ENCODE results near the gene HPRT1. TPM values are rescaled to one million over a fixed set of nuclear protein-coding genes. Genes with fewer than 3 reads are reported as not detected.

HPRT1 gene
- total RNA-seq, 1 donor from 2014 or later: 15.2 TPM

DNA sequence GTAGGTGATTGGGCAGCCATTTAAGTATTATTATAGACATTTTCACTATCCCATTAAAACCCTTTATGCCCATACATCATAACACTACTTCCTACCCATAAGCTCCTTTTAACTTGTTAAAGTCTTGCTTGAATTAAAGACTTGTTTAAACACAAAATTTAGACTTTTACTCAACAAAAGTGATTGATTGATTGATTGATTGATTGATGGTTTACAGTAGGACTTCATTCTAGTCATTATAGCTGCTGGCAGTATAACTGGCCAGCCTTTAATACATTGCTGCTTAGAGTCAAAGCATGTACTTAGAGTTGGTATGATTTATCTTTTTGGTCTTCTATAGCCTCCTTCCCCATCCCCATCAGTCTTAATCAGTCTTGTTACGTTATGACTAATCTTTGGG lies 16.3 kb downstream of the HPRT1 start:
- DNase-seq (no peak), ATAC-seq (no peak)
- Histone ChIP-seq H3K27me3 (no peaks in the 10 kb centered on the region), H3K9me3 (no peaks in the 10 kb centered on the region), H3K4me3 (no peak overlapping the region), H3K36me3 (no peaks in the 10 kb centered on the region), H3K4me1 (no peaks in the 10 kb centered on the region), H3K27ac (no peak overlapping the region)
- TF ChIP-seq, protein P1, sequence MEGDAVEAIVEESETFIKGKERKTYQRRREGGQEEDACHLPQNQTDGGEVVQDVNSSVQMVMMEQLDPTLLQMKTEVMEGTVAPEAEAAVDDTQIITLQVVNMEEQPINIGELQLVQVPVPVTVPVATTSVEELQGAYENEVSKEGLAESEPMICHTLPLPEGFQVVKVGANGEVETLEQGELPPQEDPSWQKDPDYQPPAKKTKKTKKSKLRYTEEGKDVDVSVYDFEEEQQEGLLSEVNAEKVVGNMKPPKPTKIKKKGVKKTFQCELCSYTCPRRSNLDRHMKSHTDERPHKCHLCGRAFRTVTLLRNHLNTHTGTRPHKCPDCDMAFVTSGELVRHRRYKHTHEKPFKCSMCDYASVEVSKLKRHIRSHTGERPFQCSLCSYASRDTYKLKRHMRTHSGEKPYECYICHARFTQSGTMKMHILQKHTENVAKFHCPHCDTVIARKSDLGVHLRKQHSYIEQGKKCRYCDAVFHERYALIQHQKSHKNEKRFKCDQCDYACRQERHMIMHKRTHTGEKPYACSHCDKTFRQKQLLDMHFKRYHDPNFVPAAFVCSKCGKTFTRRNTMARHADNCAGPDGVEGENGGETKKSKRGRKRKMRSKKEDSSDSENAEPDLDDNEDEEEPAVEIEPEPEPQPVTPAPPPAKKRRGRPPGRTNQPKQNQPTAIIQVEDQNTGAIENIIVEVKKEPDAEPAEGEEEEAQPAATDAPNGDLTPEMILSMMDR (IDR thresholded peaks at IDR 0.05): no peak
- intact Hi-C loops (cut with DNase I): no loop called here

DNA sequence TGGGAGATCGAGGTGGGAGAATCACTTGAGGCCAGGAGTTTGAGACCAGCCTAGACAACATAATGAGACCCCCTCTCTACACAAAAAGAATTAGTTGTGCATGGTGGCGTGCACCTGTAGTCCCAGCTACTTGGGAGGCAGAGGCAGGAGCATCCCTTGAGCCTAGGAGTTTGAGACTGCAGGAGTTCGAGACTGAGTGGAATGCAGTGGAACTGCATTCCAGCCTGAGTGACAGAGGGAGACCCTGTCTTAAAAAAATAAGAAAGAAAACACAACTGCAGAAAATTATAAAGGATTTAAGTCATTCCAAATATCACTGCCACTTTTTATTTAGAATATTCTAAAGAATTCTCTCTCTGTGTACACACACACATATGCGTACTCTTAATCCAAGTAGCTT lies 18.4 kb downstream of the HPRT1 start:
- no peak overlapping the region for H3K4me3 ChIP-seq
- H3K27ac ChIP-seq: no peak overlapping the region
- no peaks in the 10 kb centered on the region for H3K36me3 ChIP-seq
- H3K27me3 ChIP-seq: no peaks in the 10 kb centered on the region
- TF ChIP-seq, protein P1 (IDR thresholded peaks at IDR 0.05): no peak
- no peaks in the 10 kb centered on the region for H3K9me3 ChIP-seq
- H3K4me1 ChIP-seq: no peaks in the 10 kb centered on the region
- no peak for ATAC-seq
- intact Hi-C loops (cut with DNase I): no loop called here
- no peak for DNase-seq

DNA sequence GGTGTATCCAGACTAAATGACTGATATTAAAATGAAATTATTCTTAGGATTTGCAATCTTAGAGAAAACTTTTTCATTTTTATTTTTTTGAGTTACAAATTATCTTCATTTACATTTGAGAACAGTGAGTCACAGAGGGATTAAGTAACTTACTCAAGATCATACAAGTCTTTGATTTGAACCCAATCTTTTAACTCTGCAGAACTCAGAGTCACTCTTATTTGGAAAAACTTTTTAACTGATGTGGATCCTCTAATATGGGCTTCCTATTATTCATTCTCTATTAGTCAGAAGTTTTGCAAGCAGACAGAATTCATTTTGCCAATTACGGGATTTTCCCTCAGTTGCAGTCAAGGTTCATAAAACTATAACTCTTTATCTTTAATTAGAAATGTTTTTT lies 20.1 kb downstream of the HPRT1 start:
- Histone ChIP-seq H3K9me3 (no peaks in the 10 kb centered on the region), H3K36me3 (no peaks in the 10 kb centered on the region), H3K27me3 (no peaks in the 10 kb centered on the region), H3K4me3 (no peak overlapping the region), H3K27ac (no peak overlapping the region), H3K4me1 (no peaks in the 10 kb centered on the region)
- intact Hi-C loops (cut with DNase I): no loop called here
- TF ChIP-seq, protein P1 (IDR thresholded peaks at IDR 0.05): no peak
- ATAC-seq (no peak), DNase-seq (no peak)

DNA sequence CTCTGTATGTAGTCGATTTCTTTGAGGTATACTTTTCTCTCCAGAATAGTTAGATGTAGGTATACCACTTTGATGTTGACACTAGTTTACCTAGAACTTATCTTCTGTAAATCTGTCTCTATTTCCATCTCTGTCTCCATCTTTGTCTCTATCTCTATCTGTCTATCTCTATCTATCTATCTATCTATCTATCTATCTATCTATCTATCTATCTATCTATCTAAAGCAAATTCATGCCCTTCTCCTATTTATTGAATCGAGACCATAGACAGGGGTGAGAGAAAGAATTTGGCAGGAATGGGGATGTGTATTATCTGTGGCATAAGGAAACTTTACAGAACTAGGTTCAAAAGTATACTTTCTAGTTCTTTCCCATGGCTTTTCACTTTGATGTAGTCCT lies 21.4 kb downstream of the HPRT1 start:
- Histone ChIP-seq H3K27me3 (no peaks in the 10 kb centered on the region), H3K36me3 (no peaks in the 10 kb centered on the region), H3K4me3 (no peak overlapping the region), H3K27ac (no peak overlapping the region), H3K9me3 (no peaks in the 10 kb centered on the region), H3K4me1 (no peaks in the 10 kb centered on the region)
- intact Hi-C loops (cut with DNase I): no loop called here
- no peak for DNase-seq
- TF ChIP-seq, protein P1 (IDR thresholded peaks at IDR 0.05): no peak
- no peak for ATAC-seq

DNA sequence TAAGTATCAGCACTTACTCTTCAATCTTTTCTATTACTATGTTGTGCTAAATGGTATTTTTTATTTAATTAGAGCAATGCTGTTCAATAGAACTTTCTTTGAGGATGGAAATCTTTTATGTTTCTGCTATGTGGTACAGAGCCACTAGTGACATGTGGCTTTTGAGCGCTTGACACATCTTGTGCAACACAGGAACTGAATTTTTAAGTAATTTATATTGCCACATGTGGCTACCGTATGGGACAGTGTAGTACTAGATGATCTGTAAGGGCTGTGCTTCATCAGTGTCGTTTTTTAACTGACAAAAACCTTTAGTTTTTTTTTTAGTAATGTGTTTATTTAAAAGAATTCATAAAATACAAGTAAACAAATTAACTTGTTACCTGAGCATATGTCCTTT lies 22.4 kb downstream of the HPRT1 start:
- no peaks in the 10 kb centered on the region for H3K36me3 ChIP-seq
- no peaks in the 10 kb centered on the region for H3K4me1 ChIP-seq
- intact Hi-C loops (cut with DNase I): no loop called here
- no peaks in the 10 kb centered on the region for H3K9me3 ChIP-seq
- H3K27ac ChIP-seq: no peak overlapping the region
- H3K27me3 ChIP-seq: no peaks in the 10 kb centered on the region
- no peak for ATAC-seq
- no peak overlapping the region for H3K4me3 ChIP-seq
- TF ChIP-seq, protein P1 (IDR thresholded peaks at IDR 0.05): no peak
- no peak for DNase-seq

DNA sequence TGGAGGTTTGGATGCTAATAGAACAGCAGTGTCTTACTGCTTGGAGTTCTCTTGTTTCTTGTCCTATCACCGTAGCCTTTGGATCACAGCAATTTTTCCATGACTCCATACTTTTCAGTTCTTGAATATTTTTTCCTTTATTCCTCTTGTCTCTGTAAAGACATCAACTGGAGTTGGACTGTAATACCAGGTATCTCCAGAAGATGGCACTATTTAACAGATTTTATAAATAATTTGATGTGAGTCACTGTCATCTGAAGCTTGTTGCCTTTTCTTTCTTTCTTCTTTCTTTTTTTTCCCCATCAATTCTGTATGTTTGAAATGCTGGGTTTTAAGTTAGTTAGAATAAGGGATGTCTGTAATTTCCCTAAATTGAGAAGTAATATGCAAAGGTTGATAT lies 24.1 kb downstream of the HPRT1 start:
- H3K4me3 ChIP-seq: no peak overlapping the region
- TF ChIP-seq, protein P1 (IDR thresholded peaks at IDR 0.05): peak; percentile 57
- no peaks in the 10 kb centered on the region for H3K36me3 ChIP-seq
- DNase-seq: no peak
- no peaks in the 10 kb centered on the region for H3K27me3 ChIP-seq
- no peaks in the 10 kb centered on the region for H3K9me3 ChIP-seq
- H3K4me1 ChIP-seq: no peaks in the 10 kb centered on the region
- intact Hi-C loops (cut with DNase I): no loop called here
- ATAC-seq: no peak
- no peak overlapping the region for H3K27ac ChIP-seq

Measured in upper lobe of right lung (tissue), 1 donor.